ENCODE data around the gene EXD2. TPM values are rescaled to one million over a fixed set of nuclear protein-coding genes. Genes with fewer than 3 reads are reported as not detected.
"Not testable (repeated sequence)": the region's sequence is repeated elsewhere in the genome, so short reads cannot be mapped to it uniquely, and the experiment has no call there.

EXD2 gene
- total and polyA plus RNA-seq, 5 donors from 2014 or later = 4.2 to 7.9 (median 5.9) TPM

DNA sequence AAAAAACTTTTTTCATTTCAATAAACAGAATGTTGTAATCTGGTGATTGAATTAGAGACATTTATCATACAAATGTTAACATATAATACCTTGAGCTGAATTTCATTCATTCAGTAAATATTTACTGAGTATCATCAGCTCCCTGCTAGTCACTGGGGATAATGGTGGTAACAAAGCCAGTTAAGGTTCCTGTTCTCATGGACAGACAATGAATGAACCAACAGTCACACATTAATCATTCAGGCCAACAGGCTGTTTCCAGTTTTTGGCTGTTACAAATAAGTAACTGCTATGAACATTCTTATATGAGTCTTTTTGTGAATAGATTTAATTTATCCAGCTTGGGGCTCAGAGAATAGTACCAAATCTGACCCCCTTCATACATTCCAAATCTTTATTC is 13.5 kb downstream of the EXD2 start:
- Mint-ChIP-seq H3K4me3 (no peak overlapping the region), H3K36me3 (peaks cover 17% of the 10 kb centered on the region), H3K27ac (no peak overlapping the region), H3K9me3 (no peaks in the 10 kb centered on the region), H3K27me3 (no peaks in the 10 kb centered on the region), H3K4me1 (peaks cover 0 to 6% (median 0%) of the 10 kb centered on the region in 4 donors)
- Histone ChIP-seq H3K4me1 (ENCODE audit: control insufficient read depth, insufficient read depth, low read length, poor library complexity, severe bottlenecking) (no peaks in the 10 kb centered on the region), H3K9me3 (ENCODE audit: control insufficient read depth in 2 of 2, low read length in 2 of 2) (no peaks in the 10 kb centered on the region), H3K27me3 (ENCODE audit: control insufficient read depth, insufficient read depth, low read length) (no peaks in the 10 kb centered on the region), H3K36me3 (ENCODE audit: control insufficient read depth, insufficient read depth, low read length) (peaks cover under 1% of the 10 kb centered on the region), H3K4me3 (ENCODE audit: low read depth, low read length) (no peak overlapping the region), H3K27ac (ENCODE audit: insufficient read depth, low read length, poor library complexity, severe bottlenecking) (no peak overlapping the region)
- ATAC-seq (ENCODE audit: low read depth in 2 of 2) (no peak), DNase-seq (no peak)

- H3K4me1 Mint-ChIP-seq = peaks cover 0 to 6% (median 0%) of the 10 kb centered on the region in 4 donors
- no peak overlapping the region for H3K27ac ChIP-seq (ENCODE audit: insufficient read depth, low read length, poor library complexity, severe bottlenecking)
- no peak for ATAC-seq (ENCODE audit: low read depth in 2 of 2)
- peaks cover 19% of the 10 kb centered on the region for H3K36me3 Mint-ChIP-seq
- no peak overlapping the region for H3K4me3 ChIP-seq (ENCODE audit: low read depth, low read length)
- no peak overlapping the region for H3K27ac Mint-ChIP-seq
- H3K9me3 Mint-ChIP-seq = no peaks in the 10 kb centered on the region
- DNase-seq = no peak
- no peaks in the 10 kb centered on the region for H3K9me3 ChIP-seq (ENCODE audit: control insufficient read depth in 2 of 2, low read length in 2 of 2)
- H3K4me1 ChIP-seq (ENCODE audit: control insufficient read depth, insufficient read depth, low read length, poor library complexity, severe bottlenecking) = no peaks in the 10 kb centered on the region
- no peaks in the 10 kb centered on the region for H3K27me3 ChIP-seq (ENCODE audit: control insufficient read depth, insufficient read depth, low read length)
- no peaks in the 10 kb centered on the region for H3K27me3 Mint-ChIP-seq
- peaks cover 5% of the 10 kb centered on the region for H3K36me3 ChIP-seq (ENCODE audit: control insufficient read depth, insufficient read depth, low read length)
- H3K4me3 Mint-ChIP-seq = no peak overlapping the region
Measured at GRCh38 chr14:69207435-69208041, 16.2 kb downstream of the EXD2 start.

GRCh38 chr14:69208666-69209065 is 17.4 kb downstream of the EXD2 start:
- ATAC-seq (ENCODE audit: low read depth in 2 of 2) = no peak
- H3K27me3 Mint-ChIP-seq = no peaks in the 10 kb centered on the region
- no peak for DNase-seq
- H3K4me3 Mint-ChIP-seq = no peak overlapping the region
- H3K9me3 ChIP-seq (ENCODE audit: control insufficient read depth in 2 of 2, low read length in 2 of 2) = no peaks in the 10 kb centered on the region
- H3K4me3 ChIP-seq (ENCODE audit: low read depth, low read length) = no peak overlapping the region
- H3K9me3 Mint-ChIP-seq = no peaks in the 10 kb centered on the region
- H3K36me3 ChIP-seq (ENCODE audit: control insufficient read depth, insufficient read depth, low read length) = peaks cover 5% of the 10 kb centered on the region
- H3K27me3 ChIP-seq (ENCODE audit: control insufficient read depth, insufficient read depth, low read length) = no peaks in the 10 kb centered on the region
- H3K36me3 Mint-ChIP-seq = peaks cover 20% of the 10 kb centered on the region
- no peak overlapping the region for H3K27ac ChIP-seq (ENCODE audit: insufficient read depth, low read length, poor library complexity, severe bottlenecking)
- peaks cover 0 to 3% (median 0%) of the 10 kb centered on the region in 4 donors for H3K4me1 Mint-ChIP-seq
- no peaks in the 10 kb centered on the region for H3K4me1 ChIP-seq (ENCODE audit: control insufficient read depth, insufficient read depth, low read length, poor library complexity, severe bottlenecking)
- no peak overlapping the region for H3K27ac Mint-ChIP-seq

DNA sequence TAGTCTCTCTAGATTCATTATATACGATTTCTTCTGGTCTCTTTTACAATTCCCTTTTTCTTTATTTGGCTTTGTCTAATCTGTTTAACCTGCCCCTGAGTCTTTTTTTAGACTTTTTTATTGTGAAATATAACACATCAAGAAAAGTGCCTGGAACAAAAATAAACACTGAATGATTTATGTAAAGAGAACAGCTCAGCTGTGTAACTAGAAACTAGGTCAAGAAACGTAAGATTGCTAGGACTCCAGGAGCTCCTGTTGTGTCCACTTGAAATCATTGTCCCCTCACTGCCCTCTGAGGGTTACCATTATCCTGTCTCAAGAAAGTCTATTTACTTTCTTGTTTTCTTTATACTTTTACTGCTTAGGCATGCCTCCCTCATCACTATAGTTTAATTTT is 23.1 kb downstream of the EXD2 start:
- H3K27ac ChIP-seq (ENCODE audit: insufficient read depth, low read length, poor library complexity, severe bottlenecking) = no peak overlapping the region
- Mint-ChIP-seq H3K9me3 (peaks cover 0 to 3% (median 0%) of the 10 kb centered on the region in 7 donors), H3K27me3 (no peaks in the 10 kb centered on the region), H3K4me3 (no peak overlapping the region), H3K27ac (no peak overlapping the region), H3K36me3 (peaks cover 35% of the 10 kb centered on the region), H3K4me1 (peaks cover 0 to 1% (median 0%) of the 10 kb centered on the region in 4 donors)
- H3K4me3 ChIP-seq (ENCODE audit: low read depth, low read length) = no peak overlapping the region
- ATAC-seq (ENCODE audit: low read depth in 2 of 2) (no peak), DNase-seq (no peak)
- no peaks in the 10 kb centered on the region for H3K9me3 ChIP-seq (ENCODE audit: control insufficient read depth in 2 of 2, low read length in 2 of 2)
- H3K4me1 ChIP-seq (ENCODE audit: control insufficient read depth, insufficient read depth, low read length, poor library complexity, severe bottlenecking) = no peaks in the 10 kb centered on the region
- H3K36me3 ChIP-seq (ENCODE audit: control insufficient read depth, insufficient read depth, low read length) = peaks cover 5% of the 10 kb centered on the region
- H3K27me3 ChIP-seq (ENCODE audit: control insufficient read depth, insufficient read depth, low read length) = no peaks in the 10 kb centered on the region

DNA sequence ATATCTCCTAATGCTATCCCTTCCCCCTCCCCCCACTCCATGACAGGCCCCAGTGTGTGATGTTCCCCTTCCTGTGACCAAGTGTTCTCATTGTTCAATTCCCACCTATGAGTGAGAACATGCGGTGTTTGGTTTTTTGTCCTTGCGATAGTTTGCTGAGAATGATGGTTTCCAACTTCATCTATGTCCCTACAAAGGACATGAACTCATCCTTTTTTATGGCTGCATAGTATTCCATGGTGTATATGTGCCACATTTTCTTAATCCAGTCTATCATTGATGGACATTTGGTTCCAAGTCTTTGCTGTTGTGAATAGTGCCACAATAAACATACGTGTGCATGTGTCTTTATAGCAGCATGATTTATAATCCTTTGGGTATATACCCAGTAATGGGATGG is 26.4 kb downstream of the EXD2 start:
- DNase-seq; H3K9me3 Mint-ChIP-seq; H3K36me3 ChIP-seq (ENCODE audit: control insufficient read depth, insufficient read depth, low read length); H3K4me3 Mint-ChIP-seq; H3K4me1 Mint-ChIP-seq; H3K27ac ChIP-seq (ENCODE audit: insufficient read depth, low read length, poor library complexity, severe bottlenecking); H3K4me3 ChIP-seq (ENCODE audit: low read depth, low read length); H3K27me3 Mint-ChIP-seq; H3K9me3 ChIP-seq (ENCODE audit: control insufficient read depth in 2 of 2, low read length in 2 of 2); H3K27me3 ChIP-seq (ENCODE audit: control insufficient read depth, insufficient read depth, low read length); H3K4me1 ChIP-seq (ENCODE audit: control insufficient read depth, insufficient read depth, low read length, poor library complexity, severe bottlenecking); H3K27ac Mint-ChIP-seq; ATAC-seq (ENCODE audit: low read depth in 2 of 2): not testable (repeated sequence)
- H3K36me3 Mint-ChIP-seq = peaks cover 40% of the 10 kb centered on the region

GRCh38 chr14:69224946-69225345 is 33.6 kb downstream of the EXD2 start:
- Mint-ChIP-seq H3K4me3 (no peak overlapping the region), H3K27ac (no peak overlapping the region), H3K27me3 (no peaks in the 10 kb centered on the region), H3K4me1 (peaks cover 0 to 4% (median 0%) of the 10 kb centered on the region in 4 donors), H3K36me3 (peaks cover 23% of the 10 kb centered on the region), H3K9me3 (peaks cover 0 to 1% (median 0%) of the 10 kb centered on the region in 7 donors)
- no peak overlapping the region for H3K4me3 ChIP-seq (ENCODE audit: low read depth, low read length)
- no peaks in the 10 kb centered on the region for H3K9me3 ChIP-seq (ENCODE audit: control insufficient read depth in 2 of 2, low read length in 2 of 2)
- H3K27me3 ChIP-seq (ENCODE audit: control insufficient read depth, insufficient read depth, low read length) = no peaks in the 10 kb centered on the region
- DNase-seq (no peak), ATAC-seq (ENCODE audit: low read depth in 2 of 2) (no peak)
- H3K36me3 ChIP-seq (ENCODE audit: control insufficient read depth, insufficient read depth, low read length) = peaks cover 7% of the 10 kb centered on the region
- no peaks in the 10 kb centered on the region for H3K4me1 ChIP-seq (ENCODE audit: control insufficient read depth, insufficient read depth, low read length, poor library complexity, severe bottlenecking)
- H3K27ac ChIP-seq (ENCODE audit: insufficient read depth, low read length, poor library complexity, severe bottlenecking) = no peak overlapping the region

- H3K27me3 ChIP-seq (ENCODE audit: control insufficient read depth, insufficient read depth, low read length) = no peaks in the 10 kb centered on the region
- no peak overlapping the region for H3K27ac ChIP-seq (ENCODE audit: insufficient read depth, low read length, poor library complexity, severe bottlenecking)
- no peak overlapping the region for H3K4me3 Mint-ChIP-seq
- no peaks in the 10 kb centered on the region for H3K9me3 ChIP-seq (ENCODE audit: control insufficient read depth in 2 of 2, low read length in 2 of 2)
- peaks cover 28% of the 10 kb centered on the region for H3K36me3 Mint-ChIP-seq
- peaks cover 13% of the 10 kb centered on the region for H3K36me3 ChIP-seq (ENCODE audit: control insufficient read depth, insufficient read depth, low read length)
- H3K4me1 ChIP-seq (ENCODE audit: control insufficient read depth, insufficient read depth, low read length, poor library complexity, severe bottlenecking) = no peaks in the 10 kb centered on the region
- no peak overlapping the region for H3K4me3 ChIP-seq (ENCODE audit: low read depth, low read length)
- peaks cover 0 to 4% (median 0%) of the 10 kb centered on the region in 4 donors for H3K4me1 Mint-ChIP-seq
- no peaks in the 10 kb centered on the region for H3K27me3 Mint-ChIP-seq
- ATAC-seq (ENCODE audit: low read depth in 2 of 2) (no peak), DNase-seq (no peak)
- peaks cover 0 to 1% (median 0%) of the 10 kb centered on the region in 7 donors for H3K9me3 Mint-ChIP-seq
- H3K27ac Mint-ChIP-seq = no peak overlapping the region
Measured at GRCh38 chr14:69226178-69226577, 34.9 kb downstream of the EXD2 start.

DNA sequence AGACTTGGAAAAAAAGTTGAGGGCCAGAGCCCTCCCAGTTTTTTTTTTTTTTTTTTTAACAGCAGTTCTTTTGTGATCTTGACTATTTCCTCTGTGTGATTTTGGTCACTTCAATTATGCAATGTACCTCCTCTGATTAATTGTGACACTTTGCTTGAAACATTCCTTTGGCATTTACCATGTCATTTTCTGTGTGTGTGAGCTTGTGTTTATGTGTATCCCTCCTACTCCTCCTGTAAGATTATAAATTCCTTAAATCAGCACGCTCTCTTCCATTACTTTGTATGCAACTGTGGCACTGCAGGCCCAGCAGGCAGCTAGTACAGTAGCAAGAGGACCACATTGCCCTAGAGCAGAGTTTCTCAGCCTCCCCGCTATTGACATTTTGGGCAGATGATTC is 35.4 kb downstream of the EXD2 start:
- H3K36me3 ChIP-seq (ENCODE audit: control insufficient read depth, insufficient read depth, low read length) = peaks cover 15% of the 10 kb centered on the region
- Mint-ChIP-seq H3K9me3 (peaks cover 0 to 1% (median 0%) of the 10 kb centered on the region in 7 donors), H3K4me3 (no peak overlapping the region), H3K27me3 (no peaks in the 10 kb centered on the region), H3K36me3 (peaks cover 34% of the 10 kb centered on the region), H3K27ac (no peak overlapping the region), H3K4me1 (peaks cover 0 to 4% (median 0%) of the 10 kb centered on the region in 4 donors)
- H3K9me3 ChIP-seq (ENCODE audit: control insufficient read depth in 2 of 2, low read length in 2 of 2) = no peaks in the 10 kb centered on the region
- DNase-seq (no peak), ATAC-seq (ENCODE audit: low read depth in 2 of 2) (no peak)
- no peak overlapping the region for H3K4me3 ChIP-seq (ENCODE audit: low read depth, low read length)
- no peaks in the 10 kb centered on the region for H3K4me1 ChIP-seq (ENCODE audit: control insufficient read depth, insufficient read depth, low read length, poor library complexity, severe bottlenecking)
- H3K27ac ChIP-seq (ENCODE audit: insufficient read depth, low read length, poor library complexity, severe bottlenecking) = no peak overlapping the region
- H3K27me3 ChIP-seq (ENCODE audit: control insufficient read depth, insufficient read depth, low read length) = no peaks in the 10 kb centered on the region
